GM21423 (cell line): Measurements from ENCODE around the gene COLEC11.
"Not testable (repeated sequence)": the region's sequence is repeated elsewhere in the genome, so short reads cannot be mapped to it uniquely, and the experiment has no call there.

Experiments
- ATAC-seq: cut with Tn5 transposase; IDR thresholded peaks from one replicate; pipeline ENCODE4 v1.9.1; 2021; ENCODE audit warnings: mild to moderate bottlenecking, moderate library complexity; ENCODE audit not compliant: unreplicated experiment

Gene COLEC11

DNA sequence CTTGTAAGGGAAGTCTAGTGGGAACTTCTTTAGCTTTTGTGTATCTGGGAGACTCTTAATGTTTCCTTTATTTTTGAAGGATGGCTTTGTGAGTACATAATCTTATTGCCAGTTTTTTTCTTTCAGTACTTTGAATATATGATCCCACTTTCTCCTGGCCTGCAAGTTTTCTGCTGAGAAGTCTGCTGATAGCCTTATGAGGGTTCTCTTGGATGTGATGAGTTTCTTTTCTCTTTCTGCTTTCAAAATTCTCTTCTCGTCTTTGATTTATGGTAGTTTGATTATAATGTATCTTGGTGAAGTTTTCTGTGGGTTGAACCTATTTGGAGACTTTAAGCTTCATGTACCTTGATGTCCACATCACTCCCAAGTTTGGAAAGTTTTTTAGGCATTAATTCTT, 28.1 kb downstream of the COLEC11 start:
- no peak for ATAC-seq

DNA sequence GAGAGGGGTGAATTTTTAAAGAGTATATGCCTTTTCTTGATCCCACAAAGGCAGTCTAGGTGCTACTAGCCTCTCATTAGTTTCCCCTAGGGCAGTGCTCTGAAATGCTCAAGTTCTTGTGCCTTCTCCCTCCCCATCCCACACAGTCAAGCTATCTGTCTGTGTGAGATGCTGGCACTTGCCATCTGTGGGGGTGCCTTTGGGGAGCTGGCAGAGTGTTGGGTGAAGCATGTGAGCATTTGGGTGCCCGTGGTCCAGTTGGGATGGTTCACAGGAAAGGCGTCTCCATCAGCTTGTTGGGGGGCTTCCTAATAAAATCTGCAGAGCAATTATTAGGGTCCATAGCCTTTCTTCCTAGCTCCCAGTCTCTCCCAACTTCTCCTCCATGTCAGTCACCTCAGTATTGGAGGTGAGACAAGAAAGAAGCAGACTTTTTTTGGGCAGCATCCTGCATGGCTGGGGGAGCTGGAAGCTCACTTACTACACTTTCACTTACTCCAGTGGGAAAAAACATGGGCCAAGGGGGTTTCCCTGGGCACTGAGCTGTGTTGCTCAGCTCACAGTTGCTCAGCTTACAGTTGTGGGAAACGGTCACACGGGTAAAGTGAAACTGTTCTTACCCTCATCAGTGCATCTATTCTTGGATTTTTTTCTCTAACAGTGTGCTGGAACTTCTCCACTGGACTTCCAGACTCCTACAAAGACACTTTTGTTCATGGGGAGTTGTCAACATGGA, 29.3 kb downstream of the COLEC11 start:
- ATAC-seq, result peak; percentile 81

DNA sequence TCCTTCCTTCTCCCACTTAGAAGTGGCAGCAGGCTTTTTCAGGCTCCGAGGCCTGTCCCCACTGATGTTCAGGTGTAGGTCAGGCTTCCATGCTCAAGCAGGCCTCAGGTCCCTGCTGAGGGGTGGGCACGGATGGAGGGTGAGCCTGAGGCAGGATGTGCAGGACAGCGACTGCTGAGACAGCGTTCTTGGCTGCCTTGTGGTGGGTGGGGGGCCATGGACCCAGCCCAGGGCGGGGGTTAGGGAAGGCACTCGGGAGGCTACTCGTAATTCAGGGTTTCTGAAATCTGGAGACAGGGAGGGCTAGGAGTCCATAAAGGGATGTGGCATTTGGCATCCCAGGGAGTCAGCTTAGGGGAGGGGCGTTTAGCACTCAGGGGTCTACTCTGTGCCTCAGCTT, 30.3 kb downstream of the COLEC11 start:
- ATAC-seq, result no peak

DNA sequence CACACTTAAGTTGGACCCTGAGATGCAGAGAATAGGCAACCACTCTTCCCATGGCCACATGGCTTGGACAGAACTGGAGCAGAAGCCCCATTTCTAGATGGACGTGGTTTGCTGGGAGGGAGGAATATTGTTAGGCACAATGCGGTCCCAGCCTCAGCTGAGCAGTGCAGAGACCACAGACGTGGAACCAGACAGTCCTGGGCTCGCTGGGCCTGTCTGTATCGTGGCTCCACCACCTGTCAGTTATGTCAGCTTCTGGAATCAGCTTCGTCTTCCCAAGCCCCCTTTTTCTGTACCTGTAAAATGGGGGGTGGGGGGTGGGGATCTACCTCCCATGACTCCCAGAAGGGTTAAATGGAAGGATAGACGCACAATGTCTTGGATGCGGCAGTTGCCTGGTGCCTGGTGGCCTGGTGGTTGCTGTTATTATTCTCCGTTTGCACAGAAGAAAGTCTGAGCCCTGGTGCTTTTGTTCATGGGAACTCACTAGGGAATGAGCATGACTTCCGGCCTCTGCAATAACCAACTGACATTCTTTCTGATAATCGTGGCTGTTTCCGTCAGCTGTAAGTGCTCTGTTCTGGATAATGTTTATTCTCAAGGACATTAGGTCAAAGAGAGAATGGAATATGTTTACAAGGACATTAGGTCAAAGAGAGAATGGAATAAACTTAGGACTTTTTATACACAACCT, 31.4 kb downstream of the COLEC11 start:
- no peak for ATAC-seq

DNA sequence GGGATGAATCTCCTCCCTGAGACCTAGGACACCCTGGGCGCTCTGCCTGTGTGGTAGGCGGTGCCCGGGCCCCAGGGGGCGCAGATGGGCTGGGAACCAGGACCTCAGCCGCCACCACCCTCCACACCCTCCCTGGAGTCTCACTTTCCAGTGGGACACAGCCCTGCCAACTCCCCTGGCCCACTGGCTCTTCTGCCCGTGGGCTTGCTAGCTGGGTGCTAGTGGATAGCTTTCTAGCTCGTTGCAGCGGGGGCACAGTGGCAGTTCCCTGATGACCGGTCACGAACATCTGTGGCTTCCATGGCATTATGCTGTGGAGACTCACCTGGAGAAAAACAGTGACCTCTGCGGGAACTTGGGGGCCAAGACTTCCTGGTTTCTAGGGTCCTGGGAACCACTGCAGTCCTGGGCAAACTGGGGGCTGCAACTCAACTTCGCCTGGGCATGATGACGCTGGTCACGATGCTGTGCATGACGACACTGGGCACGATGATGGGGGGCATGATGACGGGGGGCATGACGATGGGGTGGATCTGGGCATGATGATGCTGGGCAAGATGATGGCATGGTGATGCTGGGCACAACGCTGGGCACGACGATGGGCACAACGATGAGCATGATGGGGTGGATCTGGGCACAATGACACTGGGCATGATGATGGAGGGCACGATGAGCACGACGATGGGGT, 32.0 kb downstream of the COLEC11 start:
- no peak for ATAC-seq

DNA sequence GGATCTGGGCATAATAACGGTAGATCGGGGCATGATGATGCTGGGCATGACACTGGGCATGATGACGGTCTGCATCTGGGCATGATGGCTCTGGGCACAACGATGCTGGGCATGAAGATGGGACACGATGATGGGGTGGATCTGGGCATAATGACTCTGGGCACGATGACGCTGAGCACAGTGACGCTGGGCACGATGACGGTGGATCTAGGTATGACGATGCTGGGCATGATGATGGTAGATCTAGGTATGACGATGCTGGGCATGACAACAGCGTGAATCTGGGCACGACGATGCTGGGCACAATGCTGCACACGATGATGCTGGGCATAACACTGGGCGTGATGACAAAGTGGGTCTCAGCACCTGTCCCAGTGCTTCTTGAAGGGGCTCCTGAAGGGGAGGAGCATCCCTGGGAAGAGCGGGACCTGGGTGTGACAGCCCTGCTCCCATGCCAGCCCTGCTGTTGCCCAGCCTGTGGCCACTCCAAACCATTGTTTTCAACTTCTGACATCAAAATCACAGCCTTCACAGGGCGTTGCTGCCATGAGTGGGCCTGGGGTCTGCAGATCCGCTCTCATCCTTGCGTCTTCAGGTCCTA, 32.7 kb downstream of the COLEC11 start:
- ATAC-seq, result no peak

DNA sequence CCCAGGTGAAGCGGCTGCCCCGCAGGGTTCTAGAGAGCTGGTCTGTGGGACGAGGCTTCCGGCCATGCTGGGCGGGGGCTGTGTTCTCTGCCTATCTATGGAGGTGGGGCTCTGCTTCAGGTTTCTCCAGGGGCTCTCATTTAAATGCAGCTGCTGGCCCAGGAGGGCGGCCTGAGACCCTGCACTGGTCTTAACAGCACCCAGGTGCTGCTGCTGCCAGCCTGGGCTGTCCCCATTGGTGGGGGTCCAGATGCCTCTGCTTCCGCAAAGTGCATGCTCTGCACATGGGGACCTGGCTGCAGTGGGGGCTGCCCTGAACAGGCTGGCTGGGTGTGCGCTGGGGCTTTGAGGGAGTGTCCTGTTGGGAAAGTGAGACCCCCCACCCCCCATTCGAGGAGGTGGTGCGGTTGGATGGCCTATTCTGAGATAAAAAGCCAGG, 33.3 kb downstream of the COLEC11 start:
- ATAC-seq, result no peak

DNA sequence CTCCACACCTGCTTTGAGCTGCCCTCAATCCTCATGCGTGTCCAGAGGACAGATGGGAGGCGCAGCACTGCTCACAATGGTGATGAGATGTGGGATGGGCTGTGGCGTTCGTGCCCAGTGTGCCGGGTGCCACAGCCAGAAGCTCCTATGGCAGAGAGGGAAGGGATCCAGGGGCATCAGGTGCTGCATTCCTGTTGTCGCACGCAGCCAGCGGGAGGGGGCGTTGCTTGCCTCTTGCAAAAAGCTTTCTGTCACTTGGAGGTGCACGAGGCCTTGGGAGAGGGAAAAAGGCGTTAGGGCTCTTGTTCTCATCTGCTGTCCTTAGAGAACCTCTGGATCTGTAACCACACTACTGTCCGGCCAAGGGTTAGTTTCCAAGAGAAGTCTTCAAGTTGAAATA, 33.9 kb downstream of the COLEC11 start:
- no peak for ATAC-seq

DNA sequence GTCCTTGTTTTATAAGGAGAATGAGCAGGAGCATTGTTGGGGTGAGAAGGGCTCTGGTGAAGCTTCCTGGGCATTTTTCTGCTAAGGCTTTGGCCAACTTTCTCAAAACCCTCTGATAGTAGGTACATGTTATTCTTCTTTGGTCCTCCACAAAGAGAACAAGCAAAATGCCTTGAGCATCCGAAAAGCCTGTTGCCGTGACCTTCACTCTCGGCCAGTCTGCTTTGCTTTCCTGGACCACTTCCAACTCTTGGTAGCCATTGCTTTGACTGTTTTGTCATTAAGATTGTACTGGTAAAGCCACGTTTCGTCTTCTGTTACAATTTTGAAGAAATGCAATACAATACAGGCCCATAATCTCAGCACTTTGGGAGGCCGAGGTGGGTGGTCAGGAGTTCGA, 35.7 kb downstream of the COLEC11 start:
- ATAC-seq, result no peak

DNA sequence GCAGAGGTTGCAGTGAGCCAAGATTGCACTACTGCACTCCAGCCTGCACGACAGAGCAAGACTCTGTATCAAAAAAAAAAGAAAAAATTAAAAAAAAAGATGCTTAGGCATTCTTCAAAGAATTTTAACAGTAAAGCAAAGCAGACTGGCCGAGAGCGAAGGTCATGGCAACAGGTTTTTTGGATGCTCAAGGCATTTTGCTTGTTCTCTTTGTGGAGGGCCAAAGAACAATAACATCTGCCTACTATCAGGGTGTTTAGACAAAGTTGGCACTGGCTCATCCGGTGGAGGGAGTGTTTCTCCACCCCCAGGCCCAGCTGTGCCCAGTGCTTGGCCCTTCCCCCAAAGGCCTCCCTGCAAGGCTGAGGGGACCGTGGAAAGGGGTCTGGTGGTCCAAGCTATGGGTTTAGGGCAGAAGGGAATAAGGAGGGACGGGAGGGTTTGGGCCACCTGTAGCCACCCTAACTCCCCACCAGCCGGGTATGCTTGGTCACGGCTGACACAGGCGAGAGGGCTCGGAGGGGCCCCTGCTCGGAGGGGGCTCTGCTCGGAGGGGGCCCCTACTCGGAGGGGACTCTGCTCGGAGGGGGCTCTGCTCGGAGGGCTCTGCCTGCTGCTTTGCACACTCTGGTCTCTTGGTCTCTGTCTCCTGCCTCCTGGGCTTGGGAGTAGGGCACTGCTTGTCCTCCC, 36.4 kb downstream of the COLEC11 start:
- no peak for ATAC-seq

DNA sequence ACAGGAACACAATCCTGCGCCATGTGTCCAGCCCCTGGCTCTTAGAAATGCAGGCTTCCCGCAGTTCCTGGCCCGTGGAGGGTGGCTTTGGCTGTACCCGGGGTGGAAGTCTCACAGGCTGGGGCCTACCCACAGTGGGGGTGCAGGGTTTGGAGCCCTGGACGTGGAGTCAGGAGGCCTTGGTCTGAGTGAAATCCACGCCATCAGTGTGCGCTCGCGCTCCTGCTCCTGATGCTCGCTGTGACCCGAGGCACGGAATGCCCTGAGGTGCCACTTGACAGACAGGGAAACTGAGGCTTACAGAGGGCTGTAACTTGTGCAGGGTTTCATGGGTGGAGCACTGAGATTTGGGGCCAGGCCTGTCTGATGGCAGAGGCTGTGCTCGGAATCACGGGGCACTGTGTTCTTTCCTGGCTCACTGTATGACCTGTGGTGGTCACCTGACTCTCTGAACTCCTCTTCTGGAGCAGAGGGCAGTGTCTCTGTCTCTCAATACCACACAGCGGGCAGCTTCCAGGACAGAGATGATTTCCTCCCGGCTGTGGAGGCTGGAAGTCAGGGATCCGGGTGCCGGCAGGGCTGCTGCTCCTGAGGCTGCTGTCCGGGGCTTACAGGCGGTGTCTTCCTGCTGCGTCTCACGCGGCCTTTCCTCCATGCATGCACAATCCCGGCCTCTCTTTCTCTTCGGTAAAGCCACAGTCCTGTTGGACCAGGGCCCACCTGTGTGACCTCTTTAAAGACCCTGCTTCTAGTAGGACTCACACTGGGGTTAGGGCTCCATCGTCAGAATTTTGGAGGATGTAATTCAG, 37.1 kb downstream of the COLEC11 start:
- no peak for ATAC-seq

DNA sequence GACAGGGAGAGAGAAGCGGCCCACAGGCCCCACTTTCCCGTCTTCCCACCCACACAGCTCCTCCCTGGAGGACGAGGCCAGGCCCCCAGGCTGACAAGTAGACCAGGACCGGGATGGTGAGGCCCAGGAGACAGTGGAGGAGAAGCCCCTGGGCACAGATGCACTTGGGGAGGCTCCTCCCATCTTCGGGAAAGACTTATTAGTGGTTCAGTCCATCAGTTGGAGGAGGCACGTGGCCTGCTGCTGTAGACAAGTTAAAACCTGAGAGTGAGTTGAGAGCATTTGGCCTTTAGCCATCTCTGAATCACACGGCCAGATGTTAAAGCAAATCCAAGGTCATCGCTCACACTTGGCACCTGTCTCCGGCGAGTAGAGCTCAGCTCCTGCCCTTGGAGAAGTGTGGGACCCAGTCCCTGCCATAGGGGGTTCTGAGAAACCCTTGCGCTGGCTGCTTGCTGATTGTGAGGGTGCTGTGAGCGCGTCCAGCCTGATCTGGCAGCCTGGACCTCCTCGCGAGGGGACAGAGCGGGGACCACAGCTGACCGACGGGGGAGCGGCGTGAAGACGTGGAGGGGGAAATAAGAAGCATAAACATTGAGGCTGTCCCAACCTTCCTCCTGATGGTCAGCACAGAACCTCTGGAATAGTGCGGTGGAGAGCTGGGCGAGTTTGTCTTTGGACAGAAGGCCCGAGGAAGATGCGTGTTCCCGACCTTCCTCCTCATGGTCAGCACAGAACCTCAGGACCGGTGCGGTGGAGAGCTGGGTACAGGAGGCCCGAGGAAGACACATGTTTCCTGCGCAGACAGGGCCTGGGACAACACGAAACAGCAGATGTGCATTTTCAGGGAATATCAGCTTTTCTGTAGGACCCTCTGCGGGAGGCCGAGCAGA, 38.4 kb downstream of the COLEC11 start:
- ATAC-seq, result no peak

DNA sequence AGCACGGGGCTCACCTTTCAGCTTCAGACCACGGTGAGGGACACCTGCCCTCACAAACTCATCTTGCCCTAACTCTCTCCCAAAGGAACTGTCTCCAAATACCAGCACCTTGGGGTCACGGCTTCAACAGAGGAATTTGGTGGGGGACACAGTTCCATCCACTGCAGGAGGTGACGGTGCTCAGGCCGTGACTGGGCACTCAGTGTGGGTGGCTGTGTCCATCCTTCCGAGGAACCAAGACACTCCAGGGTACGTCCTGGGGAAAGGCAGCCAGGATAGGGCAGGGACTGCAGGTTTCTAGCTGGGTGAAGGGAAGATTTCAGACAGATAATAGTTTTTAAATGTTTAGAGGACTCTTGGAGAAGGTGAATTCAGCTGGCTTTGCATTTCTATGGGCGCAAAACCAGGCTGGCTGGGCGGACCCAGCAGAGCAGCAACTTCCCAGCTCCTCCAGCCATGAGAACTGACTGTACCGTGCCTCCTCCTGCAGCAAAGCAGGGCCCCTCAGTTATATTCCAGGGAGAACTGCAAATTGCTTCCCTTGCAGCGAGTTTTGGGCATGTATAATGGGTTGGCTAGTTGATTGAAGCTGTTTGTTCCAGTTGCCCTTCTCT, 39.2 kb downstream of the COLEC11 start:
- ATAC-seq, result no peak

DNA sequence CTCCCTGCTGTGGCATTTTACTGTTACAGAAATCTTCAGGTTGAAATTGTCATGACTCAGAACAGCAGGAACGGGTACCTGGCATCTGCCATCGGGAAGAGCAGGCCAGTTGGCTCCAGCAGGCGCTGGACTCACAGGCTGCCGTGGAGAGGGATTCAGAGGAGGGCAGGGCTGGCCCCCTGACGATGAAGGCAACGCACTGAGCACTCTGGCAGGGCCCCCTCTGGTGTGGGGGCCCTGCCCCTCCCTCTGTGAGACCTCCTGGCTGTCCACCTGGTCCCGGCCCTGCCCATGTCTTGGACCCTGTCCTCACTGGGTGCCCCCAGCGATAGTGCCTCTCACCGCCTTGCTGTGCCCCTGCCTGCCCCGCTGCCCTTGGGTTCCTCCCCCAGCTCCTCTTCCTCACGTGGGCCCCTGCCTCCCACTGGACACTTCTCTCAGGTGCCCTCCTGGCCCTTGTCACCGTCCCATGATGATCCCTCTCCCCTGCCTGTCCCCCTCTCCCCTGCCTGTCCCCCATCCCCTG, 39.7 kb downstream of the COLEC11 start:
- ATAC-seq, result no peak

DNA sequence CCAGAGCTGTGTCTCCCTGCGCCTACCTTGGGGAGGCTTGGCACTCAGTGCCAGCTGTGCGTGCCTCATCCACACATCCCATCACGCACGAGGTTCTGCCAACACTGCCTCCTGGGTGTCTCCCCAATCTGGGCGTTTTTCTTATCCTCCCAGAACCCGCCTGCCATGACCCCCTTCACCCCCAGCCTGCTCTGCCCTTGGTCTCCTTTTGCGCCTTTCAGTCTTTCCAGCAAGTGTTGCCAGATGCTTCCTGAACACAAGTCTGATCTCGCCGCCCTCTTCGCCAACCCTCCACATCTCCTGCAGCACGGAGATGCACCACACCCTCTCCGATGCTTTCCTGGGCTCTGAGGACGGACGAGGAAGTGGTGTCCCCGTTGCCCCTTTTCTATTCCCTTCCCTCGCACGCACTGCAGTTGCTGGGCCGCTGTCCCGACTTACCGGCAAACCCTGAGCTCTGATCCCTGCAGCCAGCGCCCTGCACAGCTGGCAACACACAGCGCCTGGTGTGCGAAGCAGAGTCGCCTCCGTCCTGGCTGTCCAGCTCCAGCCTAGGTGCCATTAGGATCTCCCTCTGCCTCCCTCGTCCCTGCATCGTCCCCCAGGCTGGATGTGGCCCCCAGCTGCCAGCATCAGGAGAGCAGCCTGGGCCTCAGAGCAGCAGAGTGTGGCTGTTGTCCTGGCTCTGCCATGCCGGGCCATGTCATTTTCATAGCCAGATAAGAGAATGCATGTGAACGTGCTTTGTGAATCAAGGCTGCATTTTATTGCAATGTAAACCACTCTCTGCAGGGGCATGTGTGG, 40.5 kb downstream of the COLEC11 start:
- no peak for ATAC-seq

DNA sequence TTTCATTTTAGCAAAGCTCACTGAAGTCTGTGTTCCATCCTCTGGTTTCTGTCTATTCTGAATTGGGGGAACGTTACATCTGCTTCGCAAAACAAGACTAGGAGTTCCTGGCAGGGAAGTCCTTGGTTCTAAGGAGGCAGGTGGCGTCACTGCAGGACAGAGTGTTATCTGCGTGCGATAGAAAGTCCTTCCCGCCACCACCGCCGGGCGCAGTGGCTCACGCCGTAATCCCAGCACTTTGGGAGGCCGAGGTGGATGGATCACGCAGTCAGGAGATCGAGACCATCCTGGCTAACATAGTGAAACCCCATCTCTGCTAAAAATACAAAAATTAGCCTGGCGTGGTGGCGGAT, 41.0 kb downstream of the COLEC11 start:
- not testable (repeated sequence) for ATAC-seq

DNA sequence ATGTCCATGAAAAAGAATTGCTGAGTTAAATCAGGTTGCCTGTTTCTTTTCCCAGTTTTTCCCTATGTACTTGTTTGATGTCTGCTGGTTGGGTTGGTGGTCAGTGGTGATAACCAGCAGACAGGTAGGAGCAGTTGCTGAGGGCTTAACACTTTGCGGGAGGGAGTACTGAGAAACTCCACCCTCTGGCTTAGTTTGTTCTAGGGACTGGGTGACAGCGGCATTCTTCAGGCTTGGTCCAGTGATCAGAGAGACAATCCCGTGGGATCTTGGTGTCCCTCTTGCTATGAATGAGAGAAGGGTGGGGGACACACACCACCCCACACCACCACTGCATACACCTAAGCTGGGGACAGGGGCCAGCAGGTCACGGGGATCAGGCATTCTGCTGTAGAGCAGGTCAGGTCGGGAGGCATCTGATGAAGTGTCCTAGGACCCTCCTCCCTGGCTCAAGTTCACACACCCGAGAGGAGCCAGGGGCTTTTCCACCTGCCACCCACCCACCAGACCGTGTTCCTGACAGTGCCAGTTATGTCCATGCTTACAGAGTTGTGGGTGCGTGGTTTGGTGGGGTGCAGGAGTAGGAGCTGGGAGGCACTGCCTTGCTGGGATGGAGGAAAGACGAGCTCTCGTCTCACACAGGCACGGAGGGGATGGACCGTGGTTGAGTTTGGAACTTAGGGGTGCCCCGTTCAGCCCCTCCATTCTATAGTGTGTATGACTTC, 41.8 kb downstream of the COLEC11 start:
- no peak for ATAC-seq
